Measurements from ENCODE around the gene CPNE9.

The CPNE9 gene

GRCh38 chr3:9760779-9761505 is 57.3 kb downstream of the CPNE9 start:
- no peak overlapping the region for H3K4me3 ChIP-seq (ENCODE audit: low read length)
- DNase-seq (ENCODE audit: low read depth), result no peak
- TF ChIP-seq CTCF (IDR thresholded peaks at IDR 0.05; ENCODE audit: insufficient read depth, low read depth, low read length, missing control alignments), result no peak

- TF ChIP-seq CTCF (IDR thresholded peaks at IDR 0.05; ENCODE audit: insufficient read depth, low read depth, low read length, missing control alignments), result no peak
- DNase-seq (ENCODE audit: low read depth), result no peak
- H3K4me3 ChIP-seq (ENCODE audit: low read length), result no peak overlapping the region
These were observed 58.3 kb downstream of the CPNE9 start for GRCh38 chr3:9761919-9762318.

GRCh38 chr3:9762871-9763270 is 59.2 kb downstream of the CPNE9 start:
- no peak for DNase-seq (ENCODE audit: low read depth)
- TF ChIP-seq CTCF (IDR thresholded peaks at IDR 0.05; ENCODE audit: insufficient read depth, low read depth, low read length, missing control alignments), result no peak
- no peak overlapping the region for H3K4me3 ChIP-seq (ENCODE audit: low read length)

- no peak overlapping the region for H3K4me3 ChIP-seq (ENCODE audit: low read length)
- TF ChIP-seq CTCF (IDR thresholded peaks at IDR 0.05; ENCODE audit: insufficient read depth, low read depth, low read length, missing control alignments), result no peak
- DNase-seq (ENCODE audit: low read depth), result no peak
These were observed 62.2 kb downstream of the CPNE9 start for GRCh38 chr3:9765865-9766264.

GRCh38 chr3:9767418-9767817 is 63.8 kb downstream of the CPNE9 start:
- no peak overlapping the region for H3K4me3 ChIP-seq (ENCODE audit: low read length)
- TF ChIP-seq CTCF (IDR thresholded peaks at IDR 0.05; ENCODE audit: insufficient read depth, low read depth, low read length, missing control alignments), result no peak
- DNase-seq (ENCODE audit: low read depth), result no peak

GRCh38 chr3:9768141-9768775 is 64.6 kb downstream of the CPNE9 start:
- no peak for DNase-seq (ENCODE audit: low read depth)
- no peak overlapping the region for H3K4me3 ChIP-seq (ENCODE audit: low read length)
- no peak for TF ChIP-seq CTCF (IDR thresholded peaks at IDR 0.05; ENCODE audit: insufficient read depth, low read depth, low read length, missing control alignments)

GRCh38 chr3:9769012-9769411 is 65.4 kb downstream of the CPNE9 start:
- peak overlapping the region; percentile 49 for H3K4me3 ChIP-seq (ENCODE audit: low read length)
- no peak for TF ChIP-seq CTCF (IDR thresholded peaks at IDR 0.05; ENCODE audit: insufficient read depth, low read depth, low read length, missing control alignments)
- DNase-seq (ENCODE audit: low read depth), result no peak

Measured in epithelial cell of esophagus (primary cell).